HEK293 (cell line): Measurements from ENCODE around the gene MN1.

Source experiments
- CTCF ChIA-PET: fragments of 350-600 bp; formaldehyde crosslinking; extraction: SDS; loops from one replicate; lab custom pipeline; 2021; ENCODE audit warnings: antibody characterized with exemption; lab: Yijun Ruan, JAX
- POLR2A ChIA-PET: fragments of 300-600 bp; formaldehyde crosslinking; extraction: SDS; loops from one replicate; lab custom pipeline; 2020; ENCODE audit warnings: antibody characterized with exemption, inconsistent platforms; lab: Yijun Ruan, JAX
- H3K27ac ChIP-seq: fragments of 200-500 bp; sonication (Bioruptor generic); 2 replicates; pipeline ENCODE4 v1.5.1; 2014; ENCODE audit warnings: low read depth, low read length, control low read depth, inconsistent platforms; ENCODE audit errors: extremely low read depth
- H3K36me3 ChIP-seq, 2 experiments: fragments of 200-500 bp in 1 of 2; sonication (Bioruptor generic) in 1 of 2; 1 replicate in 1 of 2; 2 replicates in 1 of 2; pipeline ENCODE4 v1.5.1; 2014 to 2017; ENCODE audit warnings: inconsistent platforms in 2 of 2, low read length in 2 of 2; ENCODE audit not compliant: control insufficient read depth in 2 of 2, insufficient read depth in 1 of 2
- H3K4me1 ChIP-seq: fragments of 200-500 bp; sonication (Bioruptor generic); 2 replicates; pipeline ENCODE4 v1.5.1; 2014; ENCODE audit warnings: mild to moderate bottlenecking, low read length, inconsistent platforms; ENCODE audit not compliant: control insufficient read depth, insufficient read depth
- H3K4me3 ChIP-seq: 2 replicates; pipeline ENCODE4 v1.5.1; 2011; ENCODE audit warnings: low read depth, mild to moderate bottlenecking, control low read depth, low read length, moderate library complexity
- H3K9me3 ChIP-seq: fragments of 200-500 bp; sonication (Bioruptor generic); 2 replicates; pipeline ENCODE4 v1.5.1; 2014; ENCODE audit warnings: low read depth, low read length, inconsistent platforms; ENCODE audit not compliant: control insufficient read depth, insufficient read depth
- BCL11A ChIP-seq: fragments of 450-650 bp; formaldehyde crosslinking; IDR thresholded peaks from 2 replicates; pipeline ENCODE4 v1.5.1; 2016; ENCODE audit warnings: low read depth, missing biosample characterization, missing genetic modification characterization
- BCL6B ChIP-seq: fragments of 450-650 bp; formaldehyde crosslinking; IDR thresholded peaks from 2 replicates; pipeline ENCODE4 v1.5.1; 2017; ENCODE audit warnings: missing biosample characterization, missing genetic modification characterization
- EGR2 ChIP-seq: fragments of 450-650 bp; formaldehyde crosslinking; IDR thresholded peaks from 2 replicates; pipeline ENCODE4 v1.5.1; 2016; ENCODE audit warnings: low read depth, missing biosample characterization, missing genetic modification characterization
- GFI1B ChIP-seq: fragments of 450-650 bp; formaldehyde crosslinking; IDR thresholded peaks from 2 replicates; pipeline ENCODE4 v1.5.1; 2016; ENCODE audit warnings: missing biosample characterization, missing genetic modification characterization
- GLIS1 ChIP-seq: fragments of 450-650 bp; formaldehyde crosslinking; IDR thresholded peaks from 2 replicates; pipeline ENCODE4 v1.5.1; 2016; ENCODE audit warnings: missing biosample characterization, missing genetic modification characterization
- GLIS2 ChIP-seq: fragments of 450-650 bp; formaldehyde crosslinking; IDR thresholded peaks from 2 replicates; pipeline ENCODE4 v1.5.1; 2016; ENCODE audit warnings: missing biosample characterization, missing genetic modification characterization
- HOXA7 ChIP-seq: sonication (generic); formaldehyde crosslinking; IDR thresholded peaks from 2 replicates; pipeline ENCODE4 v1.8.1; 2022; ENCODE audit warnings: missing genetic modification reagents, borderline replicate concordance
- KLF17 ChIP-seq: fragments of 450-650 bp; formaldehyde crosslinking; IDR thresholded peaks from 2 replicates; pipeline ENCODE4 v1.5.1; 2016; ENCODE audit warnings: missing biosample characterization, missing genetic modification characterization
- KLF9 ChIP-seq: fragments of 450-650 bp; formaldehyde crosslinking; IDR thresholded peaks from 2 replicates; pipeline ENCODE4 v1.5.1; 2016; ENCODE audit warnings: missing biosample characterization, missing genetic modification characterization, low read depth
- OSR2 ChIP-seq: fragments of 450-650 bp; formaldehyde crosslinking; IDR thresholded peaks from 2 replicates; pipeline ENCODE4 v1.5.1; 2016; ENCODE audit warnings: missing biosample characterization, missing genetic modification characterization
- PATZ1 ChIP-seq: fragments of 450-650 bp; formaldehyde crosslinking; IDR thresholded peaks from 2 replicates; pipeline ENCODE4 v1.5.1; 2016; ENCODE audit warnings: missing biosample characterization, missing genetic modification characterization
- SETDB1 ChIP-seq: IDR thresholded peaks from one replicate; pipeline ENCODE4 v1.6.1; 2017; ENCODE audit warnings: mild to moderate bottlenecking, low read length, moderate library complexity, mixed read lengths; ENCODE audit not compliant: insufficient read length
- SP7 ChIP-seq: fragments of 450-650 bp; formaldehyde crosslinking; IDR thresholded peaks from 2 replicates; pipeline ENCODE4 v1.5.1; 2016; ENCODE audit warnings: missing biosample characterization, missing genetic modification characterization
- TRIM28 ChIP-seq: IDR thresholded peaks from 2 replicates; pipeline ENCODE4 v1.6.1; 2011; ENCODE audit warnings: low read length, control low read depth, borderline replicate concordance
- WT1 ChIP-seq: fragments of 450-650 bp; formaldehyde crosslinking; IDR thresholded peaks from 2 replicates; pipeline ENCODE4 v1.5.1; 2016; ENCODE audit warnings: missing biosample characterization, missing genetic modification characterization
- ZBTB17 ChIP-seq: fragments of 450-650 bp; formaldehyde crosslinking; IDR thresholded peaks from 2 replicates; pipeline ENCODE4 v1.5.1; 2016; ENCODE audit warnings: missing biosample characterization, missing genetic modification characterization
- ZBTB8A ChIP-seq: fragments of 450-650 bp; formaldehyde crosslinking; IDR thresholded peaks from 2 replicates; pipeline ENCODE4 v1.5.1; 2016; ENCODE audit warnings: missing biosample characterization, missing genetic modification characterization
- ZFP37 ChIP-seq: fragments of 450-650 bp; formaldehyde crosslinking; IDR thresholded peaks from 2 replicates; pipeline ENCODE4 v1.5.1; 2016; ENCODE audit warnings: missing biosample characterization, missing genetic modification characterization
- ZIC2 ChIP-seq: fragments of 450-650 bp; formaldehyde crosslinking; IDR thresholded peaks from 2 replicates; pipeline ENCODE4 v1.5.1; 2016; ENCODE audit warnings: missing biosample characterization, missing genetic modification characterization
- ZNF148 ChIP-seq: fragments of 450-650 bp; formaldehyde crosslinking; IDR thresholded peaks from 2 replicates; pipeline ENCODE4 v1.5.0; 2017; ENCODE audit warnings: missing biosample characterization, missing genetic modification characterization, borderline replicate concordance
- ZNF211 ChIP-seq: fragments of 450-650 bp; formaldehyde crosslinking; IDR thresholded peaks from 2 replicates; pipeline ENCODE4 v1.5.1; 2016; ENCODE audit warnings: low read depth, missing biosample characterization, missing genetic modification characterization
- ZNF280D ChIP-seq: fragments of 450-650 bp; formaldehyde crosslinking; IDR thresholded peaks from 2 replicates; pipeline ENCODE4 v1.5.1; 2016; ENCODE audit warnings: missing biosample characterization, missing genetic modification characterization
- ZNF37A ChIP-seq: fragments of 450-650 bp; IDR thresholded peaks from 2 replicates; pipeline ENCODE4 v1.5.1; 2018; ENCODE audit warnings: missing biosample characterization, missing genetic modification characterization
- ZNF398 ChIP-seq: fragments of 450-650 bp; formaldehyde crosslinking; IDR thresholded peaks from 2 replicates; pipeline ENCODE4 v1.5.1; 2017; ENCODE audit warnings: missing biosample characterization, missing genetic modification characterization
- ZNF768 ChIP-seq: fragments of 450-650 bp; formaldehyde crosslinking; IDR thresholded peaks from 2 replicates; pipeline ENCODE4 v1.5.1; 2018; ENCODE audit warnings: missing biosample characterization, mild to moderate bottlenecking, missing genetic modification characterization
- ZSCAN30 ChIP-seq: fragments of 450-650 bp; IDR thresholded peaks from 2 replicates; pipeline ENCODE4 v1.5.1; 2018; ENCODE audit warnings: missing biosample characterization, mild to moderate bottlenecking, missing genetic modification characterization, moderate library complexity

The MN1 gene

GRCh38 chr22:27754247-27754887, 47.2 kb downstream of the MN1 start (continued):
- TF ChIP-seq ZSCAN30 (no peak), ZBTB17 (tag by site-specific recombination) (0 out of 2 replicates have a peak, but pooled peaks have one; percentile 26), GLIS2 (tag by site-specific recombination) (peak; percentile 49; the same call in 1 of the 2 replicates), ZNF768 (tag by site-specific recombination) (peak; percentile 89), WT1 (tag by site-specific recombination) (peak; percentile 48; the same call in 1 of the 2 replicates), SP7 (tag by site-specific recombination) (peak; percentile 77), OSR2 (tag by site-specific recombination) (peak; percentile 95), ZNF148 (no peak), GFI1B (tag by site-specific recombination) (no peak), KLF9 (tag by site-specific recombination) (no peak), ZNF37A (tag by site-specific recombination) (no peak), EGR2 (peak; percentile 79), ZBTB8A (tag by site-specific recombination) (peak; percentile 58), ZIC2 (tag by site-specific recombination) (peak; percentile 78)

- Histone ChIP-seq H3K27ac (no peak overlapping the region), H3K4me3 (no peak overlapping the region), H3K4me1 (peaks cover 26% of the 10 kb centered on the region), H3K9me3 (no peaks in the 10 kb centered on the region), H3K36me3 (no peaks in the 10 kb centered on the region)
- POLR2A ChIA-PET, result no interaction called here
- CTCF ChIA-PET, result interaction anchor here (0.5 to 0.6 kb wide), 2 partner anchors 12 to 18 kb away, joined by 4 read pairs; no protein-coding TSS in a partner anchor
- TF ChIP-seq BCL11A (tag by site-specific recombination), result no peak
- no peak for TF ChIP-seq TRIM28
- peak; percentile 82 for TF ChIP-seq KLF17 (tag by site-specific recombination)
- TF ChIP-seq ZNF280D (tag by site-specific recombination), result no peak
- TF ChIP-seq BCL6B (tag by site-specific recombination), result no peak
- no peak for TF ChIP-seq PATZ1 (tag by site-specific recombination)
- TF ChIP-seq GLIS1 (tag by site-specific recombination), result peak; percentile 63
- no peak for TF ChIP-seq ZNF398 (tag by site-specific recombination)
- TF ChIP-seq SETDB1, result no peak
- TF ChIP-seq HOXA7 (CRISPR knock-in tag), result no peak
- no peak for TF ChIP-seq ZFP37
- TF ChIP-seq ZNF211, result no peak
- TF ChIP-seq ZNF37A (tag by site-specific recombination), result no peak
Observed at GRCh38 chr22:27752771-27753170, 48.8 kb downstream of the MN1 start.
